Thyroid gland (tissue), 4 donors: Measurements from ENCODE around the gene GZF1. TPM values are rescaled to one million over a fixed set of nuclear protein-coding genes. Genes with fewer than 3 reads are reported as not detected.
"Not testable (repeated sequence)": the region's sequence is repeated elsewhere in the genome, so short reads cannot be mapped to it uniquely, and the experiment has no call there.

Experiments
- DNase-seq, 2 donors: peaks; one replicate each; pipeline ENCODE4 v3.0.0-alpha.2; 2019
- H3K27ac ChIP-seq, 3 donors: fragments of 200-600 bp; sonication (generic); 1 replicate in 2 of 3; 2 replicates in 1 of 3; pipeline ENCODE4 v1.5.1; 2016 to 2019; ENCODE audit warnings: mild to moderate bottlenecking in 1 of 3, moderate library complexity in 1 of 3
- H3K27me3 ChIP-seq: fragments of 200-600 bp; sonication (generic); one replicate; pipeline ENCODE4 v1.5.1; 2019
- H3K36me3 ChIP-seq, 2 donors: fragments of 200-600 bp; sonication (generic); one replicate each; pipeline ENCODE4 v1.5.1; 2016 to 2019
- H3K4me1 ChIP-seq, 2 donors: fragments of 200-600 bp; sonication (generic); one replicate each; pipeline ENCODE4 v1.5.1; 2017 to 2019
- H3K4me3 ChIP-seq, 3 donors: fragments of 200-600 bp; sonication (generic); replicated peaks in 1 of 3; 1 replicate in 2 of 3; 2 replicates in 1 of 3; pipeline ENCODE4 v1.5.1; 2016; ENCODE audit warnings: mild to moderate bottlenecking in 1 of 3
- H3K9me3 ChIP-seq: fragments of 200-600 bp; sonication (generic); one replicate; pipeline ENCODE4 v1.5.1; 2017
- CTCF ChIP-seq, 6 experiments: fragments of 200-600 bp in 3 of 6; fragments of 450-650 bp in 3 of 6; sonication (generic) in 3 of 6; IDR thresholded peaks; one replicate each; pipeline ENCODE4 v1.5.1; 2016 to 2019; ENCODE audit warnings: antibody characterized with exemption in 6 of 6, mild to moderate bottlenecking in 2 of 6, inconsistent platforms in 1 of 6, moderate library complexity in 1 of 6
- POLR2A ChIP-seq, 2 donors: fragments of 450-650 bp; IDR thresholded peaks; one replicate each; pipeline ENCODE4 v1.6.1; 2017; ENCODE audit warnings: antibody characterized with exemption in 2 of 2, mild to moderate bottlenecking in 2 of 2, moderate library complexity in 1 of 2
- WGBS, 2 donors: methylation state at CpG; one replicate each; pipeline ENCODE4 v1.1.5; 2017; 5-methylcytosine and 5-hydroxymethylcytosine counted together
- intact Hi-C: fragments of 100-400 bp; cut with DNase I; formaldehyde crosslinking; loops from one replicate; pipeline ENCODE4 v1.15.1; 2023
- total RNA-seq, 4 donors: library from RNA; depleted of rRNA; stranded (reverse); fragments of >200 nt; gene quantifications; one replicate each; pipeline ENCODE4 v1.2.3, GENCODE V29; 2016

GZF1 gene
- total RNA-seq, 4 donors from 2014 or later = 13.8 to 29.0 (median 15.4) TPM

GRCh38 chr20:23341073-23341472 lies 20.9 kb upstream of the GZF1 start:
- Histone ChIP-seq H3K27ac (no peak overlapping the region), H3K4me1 (no peaks in the 10 kb centered on the region), H3K27me3 (no peaks in the 10 kb centered on the region), H3K36me3 (no peaks in the 10 kb centered on the region), H3K9me3 (no peaks in the 10 kb centered on the region), H3K4me3 (no peak overlapping the region)
- TF ChIP-seq POLR2A (IDR thresholded peaks at IDR 0.05) (no peak), CTCF (IDR thresholded peaks at IDR 0.05) (no peak)
- DNase-seq = no peak
- WGBS, 2 donors = 60 to 69% methylated on average over 2 of the region's 2 CpGs
- intact Hi-C loops = loop anchor here (5.0 to 10.0 kb wide), 2 partner anchors 296 to 649 kb away; partner anchors contain the start of gene THBD

DNA sequence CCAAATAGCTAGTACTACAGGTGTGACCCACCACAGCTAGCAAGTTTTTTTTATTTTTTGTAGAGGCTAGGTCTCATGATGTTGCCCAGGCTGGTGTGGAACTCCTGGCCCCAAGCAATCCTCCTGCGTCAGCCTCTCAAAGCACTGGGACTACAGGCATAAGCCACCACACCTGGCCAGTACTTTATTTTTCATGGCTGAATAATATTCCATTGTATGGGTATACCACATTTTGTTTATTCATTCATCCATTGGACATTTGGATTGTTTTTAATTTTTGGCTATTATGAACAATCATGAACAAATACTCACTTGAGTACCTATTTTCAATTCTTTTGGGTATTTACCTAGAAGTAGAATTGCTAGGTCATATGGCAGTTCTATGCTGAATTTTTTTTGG lies 18.4 kb upstream of the GZF1 start:
- TF ChIP-seq CTCF (IDR thresholded peaks at IDR 0.05) (no peak), POLR2A (IDR thresholded peaks at IDR 0.05) (no peak)
- Histone ChIP-seq H3K4me3 (no peak overlapping the region), H3K36me3 (no peaks in the 10 kb centered on the region), H3K9me3 (no peaks in the 10 kb centered on the region), H3K27me3 (no peaks in the 10 kb centered on the region), H3K4me1 (no peaks in the 10 kb centered on the region), H3K27ac (no peak overlapping the region)
- DNase-seq = no peak
- WGBS, 2 donors = 97% methylated on average over 1 of the region's 1 CpG
- intact Hi-C loops = loop anchor here (5.0 to 10.0 kb wide), 2 partner anchors 299 to 651 kb away; partner anchors contain the start of gene THBD

DNA sequence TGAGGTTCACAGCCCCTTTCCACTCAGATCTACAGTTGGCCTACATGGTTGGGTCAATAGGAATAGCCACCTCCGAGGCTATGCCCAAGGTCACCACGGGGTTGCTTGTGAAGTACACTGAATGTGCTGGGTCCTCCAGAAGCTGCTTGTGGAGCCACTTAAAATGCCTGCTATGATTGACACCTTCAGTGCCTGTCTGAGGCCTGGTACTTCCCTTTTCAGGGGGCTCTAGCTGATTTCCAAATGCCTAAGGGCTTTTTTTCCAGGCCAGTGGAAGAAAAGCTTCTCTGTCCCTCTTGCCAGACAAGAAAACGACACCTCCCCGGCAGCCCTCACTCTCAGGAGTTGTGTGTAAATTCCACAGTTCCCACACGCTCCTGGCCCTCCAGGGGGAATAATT lies 17.6 kb upstream of the GZF1 start:
- no peak overlapping the region for H3K27ac ChIP-seq
- H3K27me3 ChIP-seq = no peaks in the 10 kb centered on the region
- H3K4me3 ChIP-seq = no peak overlapping the region
- intact Hi-C loops = loop anchor here (5.0 to 10.0 kb wide), 2 partner anchors 300 to 652 kb away; partner anchors contain the start of gene THBD
- DNase-seq = no peak
- WGBS, 2 donors = 42 to 54% methylated on average over 5 of the region's 5 CpGs
- peaks cover 0 to 5% of the 10 kb centered on the region in 2 donors for H3K4me1 ChIP-seq
- no peaks in the 10 kb centered on the region for H3K36me3 ChIP-seq
- no peaks in the 10 kb centered on the region for H3K9me3 ChIP-seq
- no peak for TF ChIP-seq POLR2A (IDR thresholded peaks at IDR 0.05)
- TF ChIP-seq CTCF (IDR thresholded peaks at IDR 0.05) = no peak

GRCh38 chr20:23346002-23346401 lies 16.0 kb upstream of the GZF1 start:
- WGBS, 2 donors = 98 to 100% methylated on average over 1 to 4 of the region's 4 CpGs
- intact Hi-C loops = loop anchor here (10.0 kb wide), 1 partner anchor 301 kb away; the partner anchor contains the start of gene THBD
- H3K4me3 ChIP-seq = no peak overlapping the region
- H3K36me3 ChIP-seq = no peaks in the 10 kb centered on the region
- no peak for DNase-seq
- no peaks in the 10 kb centered on the region for H3K9me3 ChIP-seq
- no peak for TF ChIP-seq CTCF (IDR thresholded peaks at IDR 0.05)
- TF ChIP-seq POLR2A (IDR thresholded peaks at IDR 0.05) = no peak
- no peaks in the 10 kb centered on the region for H3K27me3 ChIP-seq
- H3K27ac ChIP-seq = no peak overlapping the region
- H3K4me1 ChIP-seq = peaks cover 0 to 7% of the 10 kb centered on the region in 2 donors

DNA sequence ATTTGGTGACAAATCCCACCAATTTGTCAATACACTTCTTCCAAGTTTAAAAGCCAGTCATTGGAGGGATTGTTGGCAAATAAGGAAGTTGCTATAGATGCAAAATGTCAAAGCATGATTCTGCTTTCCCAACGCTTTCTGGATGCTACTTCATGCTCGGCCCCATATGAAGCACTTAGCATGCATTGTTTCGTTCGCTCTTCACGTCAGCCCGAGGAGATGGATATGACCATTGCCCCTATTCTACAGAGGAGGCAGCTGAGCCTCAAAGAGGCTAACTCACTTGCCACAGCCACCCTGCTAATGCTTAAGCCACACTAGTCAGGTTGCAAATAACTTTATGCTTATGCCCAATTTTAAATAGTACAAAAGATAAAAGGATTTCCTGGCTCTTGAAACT lies 14.2 kb upstream of the GZF1 start:
- DNase-seq = no peak
- intact Hi-C loops = loop anchor here (10.0 kb wide), 1 partner anchor 303 kb away; the partner anchor contains the start of gene THBD
- H3K36me3 ChIP-seq = no peaks in the 10 kb centered on the region
- no peaks in the 10 kb centered on the region for H3K27me3 ChIP-seq
- no peaks in the 10 kb centered on the region for H3K9me3 ChIP-seq
- no peak overlapping the region for H3K27ac ChIP-seq
- no peak overlapping the region for H3K4me3 ChIP-seq
- 94 to 97% methylated on average over 6 of the region's 6 CpGs for WGBS, 2 donors
- H3K4me1 ChIP-seq = peaks cover 10 to 19% of the 10 kb centered on the region in 2 donors
- no peak for TF ChIP-seq CTCF (IDR thresholded peaks at IDR 0.05)
- TF ChIP-seq POLR2A (IDR thresholded peaks at IDR 0.05) = no peak

- Histone ChIP-seq H3K27ac (peak overlapping the region in 1 of 3 donors; percentile 98), H3K4me1 (peaks cover 10 to 20% of the 10 kb centered on the region in 2 donors)
- H3K36me3 ChIP-seq, H3K27me3 ChIP-seq, H3K4me3 ChIP-seq, DNase-seq, H3K9me3 ChIP-seq: not testable (repeated sequence)
- 90% methylated on average over 6 of the region's 6 CpGs for WGBS, 2 donors
- intact Hi-C loops = loop anchor here (10.0 kb wide), 1 partner anchor 304 kb away; the partner anchor contains the start of gene THBD
These were observed 13.5 kb upstream of the GZF1 start for GRCh38 chr20:23348510-23348909.
